Neural cell (in vitro differentiated cells): ENCODE results near the gene DCC. TPM values are rescaled to one million over a fixed set of nuclear protein-coding genes. Genes with fewer than 3 reads are reported as not detected.

Source experiments
- H2AFZ ChIP-seq: fragments of 200-600, 300-800 bp; sonication (generic), shearing (Covaris generic); 2 replicates; pipeline ENCODE4 v1.6.0; 2014; ENCODE audit warnings: low read depth, mild to moderate bottlenecking, antibody characterized with exemption, low read length, moderate library complexity
- H3F3A ChIP-seq: fragments of 200-600 bp; shearing (Covaris generic); 2 replicates; pipeline ENCODE4 v1.6.1; 2016; ENCODE audit warnings: mild to moderate bottlenecking, moderate library complexity, mixed read lengths, antibody characterized with exemption, low read length; ENCODE audit not compliant: insufficient read depth, poor library complexity, severe bottlenecking
- H3K27ac ChIP-seq: fragments of 200-600, 300-800 bp; sonication (generic), shearing (Covaris generic); 2 replicates; pipeline ENCODE4 v1.5.1; 2014; ENCODE audit warnings: mild to moderate bottlenecking, low read length, moderate library complexity
- H3K27me3 ChIP-seq: fragments of 300-800, 200-600 bp; sonication (generic), shearing (Covaris generic); 2 replicates; pipeline ENCODE4 v1.6.0; 2014; ENCODE audit warnings: mild to moderate bottlenecking, low read depth, low read length, moderate library complexity; ENCODE audit not compliant: insufficient read depth
- H3K36me3 ChIP-seq: fragments of 300-800, 200-600 bp; sonication (generic), shearing (Covaris generic); 2 replicates; pipeline ENCODE4 v1.5.1; 2014; ENCODE audit warnings: mild to moderate bottlenecking, antibody characterized with exemption, low read length, moderate library complexity; ENCODE audit not compliant: insufficient read depth
- H3K4me2 ChIP-seq: fragments of 300-800, 200-600 bp; sonication (generic), shearing (Covaris generic); 2 replicates; pipeline ENCODE4 v1.6.0; 2014; ENCODE audit warnings: mild to moderate bottlenecking, low read length
- H3K4me3 ChIP-seq: fragments of 300-800, 200-600 bp; sonication (generic), shearing (Covaris generic); 2 replicates; pipeline ENCODE4 v1.5.1; 2014; ENCODE audit warnings: mild to moderate bottlenecking, low read length, moderate library complexity
- H3K79me2 ChIP-seq: fragments of 200-600 bp; shearing (Covaris generic); replicated peaks from 2 replicates; pipeline ENCODE4 v1.6.0; 2014; ENCODE audit warnings: mild to moderate bottlenecking, low read length, moderate library complexity; ENCODE audit not compliant: insufficient read depth
- H3K9ac ChIP-seq: fragments of 300-800, 200-600 bp; sonication (generic), shearing (Covaris generic); 2 replicates; pipeline ENCODE4 v1.6.1; 2016; ENCODE audit warnings: mild to moderate bottlenecking, low read length, mixed read lengths
- H3K9me2 ChIP-seq: fragments of 200-600 bp; shearing (Covaris generic); 2 replicates; pipeline ENCODE4 v1.6.1; 2016; ENCODE audit warnings: mild to moderate bottlenecking, low read length, mixed read lengths; ENCODE audit not compliant: insufficient read depth
- H3K9me3 ChIP-seq: fragments of 200-600, 300-800 bp; sonication (generic), shearing (Covaris generic); 2 replicates; pipeline ENCODE4 v1.6.1; 2016; ENCODE audit warnings: mild to moderate bottlenecking, mixed run types, low read length, moderate library complexity, mixed read lengths
- H4K20me1 ChIP-seq: fragments of 200-600 bp; shearing (Covaris generic); 2 replicates; pipeline ENCODE4 v1.6.1; 2016; ENCODE audit warnings: mild to moderate bottlenecking, mixed run types; ENCODE audit not compliant: insufficient read depth
- EP300 ChIP-seq: fragments of 450-650 bp; conservative IDR thresholded peaks from 2 replicates; pipeline ENCODE4 v1.6.1; 2014; ENCODE audit warnings: antibody characterized with exemption, mild to moderate bottlenecking, moderate library complexity; ENCODE audit not compliant: poor library complexity, severe bottlenecking
- EZH2 ChIP-seq: fragments of 200-600, 300-800 bp; shearing (Covaris generic), sonication (generic); IDR thresholded peaks from 2 replicates; pipeline ENCODE4 v1.6.1; 2014; ENCODE audit warnings: antibody characterized with exemption, low read length, borderline replicate concordance, mild to moderate bottlenecking; ENCODE audit not compliant: insufficient read depth, poor library complexity, severe bottlenecking
- MXI1 ChIP-seq: fragments of 450-650 bp; conservative IDR thresholded peaks from 2 replicates; pipeline ENCODE4 v1.6.1; 2014; ENCODE audit warnings: antibody characterized with exemption, mild to moderate bottlenecking; ENCODE audit not compliant: poor library complexity, severe bottlenecking
- POLR2AphosphoS5 ChIP-seq: IDR thresholded peaks from 2 replicates; pipeline ENCODE4 v1.6.1; 2012
- RAD21 ChIP-seq: fragments of 450-650 bp; conservative IDR thresholded peaks from 2 replicates; pipeline ENCODE4 v1.6.1; 2014; ENCODE audit warnings: antibody characterized with exemption, mild to moderate bottlenecking, moderate library complexity
- REST ChIP-seq: IDR thresholded peaks from 2 replicates; pipeline ENCODE4 v1.6.1; 2012; ENCODE audit warnings: borderline replicate concordance
- SMC3 ChIP-seq: fragments of 450-650 bp; conservative IDR thresholded peaks from 2 replicates; pipeline ENCODE4 v1.6.1; 2014; ENCODE audit warnings: antibody characterized with exemption, mild to moderate bottlenecking, moderate library complexity; ENCODE audit not compliant: poor library complexity
- TAF1 ChIP-seq: IDR thresholded peaks from 2 replicates; pipeline ENCODE4 v1.6.1; 2012; ENCODE audit warnings: low read depth
- polyA plus RNA-seq: library from polyadenylated mRNA; depleted of rRNA; stranded (reverse); fragments of >200 nt; gene quantifications from 2 replicates; pipeline ENCODE4 v1.2.3, GENCODE V29; 2014
- TF ChIP-seq, protein P1 (sequence below): fragments of 450-650 bp; IDR thresholded peaks from 2 replicates; pipeline ENCODE4 v1.5.1; 2014; ENCODE audit warnings: antibody characterized with exemption, mild to moderate bottlenecking, moderate library complexity; ENCODE audit not compliant: poor library complexity, severe bottlenecking

Gene DCC
- polyA plus RNA-seq, 1 donor from 2014 or later: 40.7 TPM

- no peaks in the 10 kb centered on the region for H3K36me3 ChIP-seq
- H3K4me3 ChIP-seq: no peak overlapping the region
- TF ChIP-seq REST: no peak
- no peak for TF ChIP-seq MXI1
- TF ChIP-seq POLR2AphosphoS5: no peak
- TF ChIP-seq, protein P1, sequence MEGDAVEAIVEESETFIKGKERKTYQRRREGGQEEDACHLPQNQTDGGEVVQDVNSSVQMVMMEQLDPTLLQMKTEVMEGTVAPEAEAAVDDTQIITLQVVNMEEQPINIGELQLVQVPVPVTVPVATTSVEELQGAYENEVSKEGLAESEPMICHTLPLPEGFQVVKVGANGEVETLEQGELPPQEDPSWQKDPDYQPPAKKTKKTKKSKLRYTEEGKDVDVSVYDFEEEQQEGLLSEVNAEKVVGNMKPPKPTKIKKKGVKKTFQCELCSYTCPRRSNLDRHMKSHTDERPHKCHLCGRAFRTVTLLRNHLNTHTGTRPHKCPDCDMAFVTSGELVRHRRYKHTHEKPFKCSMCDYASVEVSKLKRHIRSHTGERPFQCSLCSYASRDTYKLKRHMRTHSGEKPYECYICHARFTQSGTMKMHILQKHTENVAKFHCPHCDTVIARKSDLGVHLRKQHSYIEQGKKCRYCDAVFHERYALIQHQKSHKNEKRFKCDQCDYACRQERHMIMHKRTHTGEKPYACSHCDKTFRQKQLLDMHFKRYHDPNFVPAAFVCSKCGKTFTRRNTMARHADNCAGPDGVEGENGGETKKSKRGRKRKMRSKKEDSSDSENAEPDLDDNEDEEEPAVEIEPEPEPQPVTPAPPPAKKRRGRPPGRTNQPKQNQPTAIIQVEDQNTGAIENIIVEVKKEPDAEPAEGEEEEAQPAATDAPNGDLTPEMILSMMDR: no peak
- H3F3A ChIP-seq: no peaks in the 10 kb centered on the region
- H4K20me1 ChIP-seq: no peaks in the 10 kb centered on the region
- H3K9me3 ChIP-seq: no peaks in the 10 kb centered on the region
- H3K4me2 ChIP-seq: no peak overlapping the region
- no peak overlapping the region for H2AFZ ChIP-seq
- H3K27me3 ChIP-seq: no peaks in the 10 kb centered on the region
- no peaks in the 10 kb centered on the region for H3K9me2 ChIP-seq
- H3K9ac ChIP-seq: no peak overlapping the region
- no peak overlapping the region for H3K27ac ChIP-seq
- H3K79me2 ChIP-seq: peaks cover 21% of the 10 kb centered on the region
Measured at GRCh38 chr18:52426462-52426861, 86.5 kb downstream of the DCC start.

DNA sequence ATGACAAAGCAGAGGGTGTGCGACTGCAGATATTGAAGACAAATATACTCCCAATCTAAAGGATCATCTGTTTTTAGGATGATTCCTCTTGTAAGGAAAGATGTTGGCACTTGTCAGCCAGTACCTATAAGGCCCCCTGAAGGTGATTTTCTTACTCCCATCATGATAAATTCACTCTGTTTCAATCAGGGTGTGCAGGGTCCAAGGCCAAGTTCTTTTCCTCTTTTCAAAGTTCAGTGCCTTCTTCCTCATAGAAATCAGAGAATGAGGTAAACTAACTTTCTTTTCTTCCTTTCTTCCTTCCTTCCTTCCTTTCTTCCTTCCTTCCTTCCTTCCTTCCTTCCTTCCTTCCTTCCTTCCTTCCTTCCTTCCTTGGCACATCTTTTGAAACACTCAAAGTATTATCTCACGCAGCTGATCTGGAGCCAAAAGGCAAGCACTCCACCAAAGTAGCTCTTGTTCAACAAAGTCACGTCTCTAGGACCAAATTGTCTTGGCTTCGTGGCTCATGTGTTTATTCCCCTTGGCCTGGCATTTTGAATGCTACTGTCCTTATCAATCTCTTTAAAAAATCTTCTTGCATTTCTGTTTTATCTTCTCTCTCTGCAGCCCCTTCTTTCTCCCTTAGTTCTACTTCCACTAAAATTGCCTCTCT is 87.7 kb downstream of the DCC start:
- Histone ChIP-seq H3F3A (no peaks in the 10 kb centered on the region), H3K9me3 (no peaks in the 10 kb centered on the region)
- TF ChIP-seq MXI1 (no peak), EZH2 (no peak), POLR2AphosphoS5 (no peak), EP300 (no peak), TAF1 (no peak), RAD21 (no peak), REST (no peak), SMC3 (no peak)
- TF ChIP-seq, protein P1: no peak

More for the DNA sequence above, 87.7 kb downstream of the DCC start:
- no peak overlapping the region for H3K4me3 ChIP-seq
- no peak overlapping the region for H3K4me2 ChIP-seq
- peaks cover 16% of the 10 kb centered on the region for H3K79me2 ChIP-seq
- H3K27me3 ChIP-seq: no peaks in the 10 kb centered on the region
- no peaks in the 10 kb centered on the region for H3K36me3 ChIP-seq
- H4K20me1 ChIP-seq: no peaks in the 10 kb centered on the region
- H3K27ac ChIP-seq: no peak overlapping the region
- no peak overlapping the region for H3K9ac ChIP-seq
- no peaks in the 10 kb centered on the region for H3K9me2 ChIP-seq
- no peak overlapping the region for H2AFZ ChIP-seq
